ENCODE results near the gene CALHM4.

- no peak for TF ChIP-seq EZH2phosphoT487 (IDR thresholded peaks at IDR 0.05; ENCODE audit: insufficient read depth, low read depth)
- no peak for TF ChIP-seq EZH2 (IDR thresholded peaks at IDR 0.05; ENCODE audit: insufficient read depth, poor library complexity, severe bottlenecking)
Observed at GRCh38 chr6:116512111-116512559, 41.4 kb upstream of the CALHM4 start.

Data from GM23248 (cell line).